GM18505 (cell line): Measurements from ENCODE around the gene PGR.

Experiments
- ATAC-seq: cut with Tn5 transposase; IDR thresholded peaks from one replicate; pipeline ENCODE4 v1.9.1; 2021; ENCODE audit not compliant: unreplicated experiment
- POLR2A ChIP-seq: IDR thresholded peaks from 4 replicates; pipeline ENCODE4 v1.6.1; 2011; ENCODE audit warnings: borderline replicate concordance; ENCODE audit not compliant: insufficient read depth, insufficient read length; ENCODE audit errors: extremely low read depth

The PGR gene

GRCh38 chr11:101129203-101129943, at the start of gene PGR:
PGR (minus strand) TSS chr11:101129813; CDS start chr11:101129070, 743 bp downstream.
- no peak for TF ChIP-seq POLR2A
- no peak for ATAC-seq

GRCh38 chr11:101176381-101176780, 46.8 kb upstream of the PGR start:
- no peak for TF ChIP-seq POLR2A
- no peak for ATAC-seq

GRCh38 chr11:101169944-101170343, 40.3 kb upstream of the PGR start:
- TF ChIP-seq POLR2A, result no peak
- no peak for ATAC-seq

- ATAC-seq, result no peak
- TF ChIP-seq POLR2A, result no peak
Observed at GRCh38 chr11:101166038-101166437, 36.4 kb upstream of the PGR start.

GRCh38 chr11:101158119-101158518, 28.5 kb upstream of the PGR start:
- ATAC-seq, result no peak
- no peak for TF ChIP-seq POLR2A

- ATAC-seq, result no peak
- no peak for TF ChIP-seq POLR2A
Observed at GRCh38 chr11:101138245-101138930, 8.8 kb upstream of the PGR start.

- no peak for ATAC-seq
- TF ChIP-seq POLR2A, result no peak
Observed at GRCh38 chr11:101133190-101133589, 3.6 kb upstream of the PGR start.

- ATAC-seq, result no peak
- no peak for TF ChIP-seq POLR2A
Observed at GRCh38 chr11:101128571-101129202, 926 bp downstream of the PGR start.

GRCh38 chr11:101127699-101128570, 1.7 kb downstream of the PGR start:
- ATAC-seq, result no peak
- TF ChIP-seq POLR2A, result no peak

GRCh38 chr11:101127197-101127698, 2.4 kb downstream of the PGR start:
- no peak for ATAC-seq
- no peak for TF ChIP-seq POLR2A

- no peak for TF ChIP-seq POLR2A
- ATAC-seq, result no peak
Observed at GRCh38 chr11:101126551-101127196, 2.9 kb downstream of the PGR start.

- no peak for ATAC-seq
- TF ChIP-seq POLR2A, result no peak
Observed at GRCh38 chr11:101115671-101116160, 13.9 kb downstream of the PGR start.
